HG02884 (cell line): Measurements from ENCODE around the gene ZSWIM1.

Source experiments
- ATAC-seq: cut with Tn5 transposase; IDR thresholded peaks from one replicate; pipeline ENCODE4 v1.9.1; 2021; ENCODE audit warnings: mild to moderate bottlenecking, moderate library complexity; ENCODE audit not compliant: unreplicated experiment

Gene ZSWIM1

DNA sequence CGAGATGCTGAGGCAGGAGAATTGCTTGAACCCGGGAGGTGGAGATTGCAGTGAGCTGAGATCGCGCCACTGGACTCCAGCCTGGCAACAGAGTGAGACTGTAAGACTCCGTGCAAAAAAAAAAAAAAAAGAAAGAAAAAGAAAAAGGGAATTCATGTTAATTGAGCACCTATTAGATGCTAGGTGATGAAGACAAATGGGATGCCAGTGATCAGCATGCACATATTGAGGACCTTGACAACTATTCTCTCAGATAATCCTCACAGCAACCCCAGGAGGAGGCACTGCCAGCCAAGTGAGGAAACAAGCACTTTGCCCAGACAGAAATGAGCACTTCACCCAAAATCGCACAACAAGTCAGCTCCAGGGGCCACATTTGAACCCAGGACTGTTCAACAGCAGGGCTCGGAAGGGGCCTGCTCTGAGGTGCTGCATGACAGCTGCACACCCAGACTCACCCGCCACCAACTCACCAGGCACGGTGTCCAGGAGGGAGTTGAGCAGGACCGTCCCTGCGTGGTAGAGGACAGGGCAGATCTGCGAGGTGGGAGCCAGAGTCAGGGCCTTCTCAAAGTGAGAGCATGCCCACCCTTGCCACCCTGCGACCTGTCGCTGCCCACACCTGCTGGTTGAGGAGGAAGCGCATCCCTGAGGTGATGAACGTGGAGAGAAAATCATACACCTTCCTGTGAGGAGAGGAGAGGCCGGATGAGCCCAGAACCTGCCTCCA, 26.4 kb downstream of the ZSWIM1 start:
- no peak for ATAC-seq

DNA sequence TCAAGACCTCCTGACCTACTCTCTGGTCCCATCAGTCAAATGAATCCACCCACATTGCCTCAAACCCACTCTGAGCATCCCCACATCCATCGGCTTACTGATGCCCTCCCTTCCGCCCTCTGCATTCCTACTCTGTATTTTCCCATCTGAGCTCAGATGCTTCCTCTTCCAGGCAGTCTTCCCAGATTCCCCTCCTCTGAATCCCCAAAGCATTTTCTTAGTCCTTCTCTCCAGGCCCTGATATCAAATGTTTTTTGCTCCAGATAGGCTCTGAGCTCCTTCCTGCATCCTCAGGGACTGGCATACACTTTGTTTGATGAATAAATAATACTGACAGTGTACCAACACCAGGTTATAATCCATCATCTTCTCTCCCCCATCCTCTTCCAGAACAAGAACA, 27.1 kb downstream of the ZSWIM1 start:
- ATAC-seq, result no peak

DNA sequence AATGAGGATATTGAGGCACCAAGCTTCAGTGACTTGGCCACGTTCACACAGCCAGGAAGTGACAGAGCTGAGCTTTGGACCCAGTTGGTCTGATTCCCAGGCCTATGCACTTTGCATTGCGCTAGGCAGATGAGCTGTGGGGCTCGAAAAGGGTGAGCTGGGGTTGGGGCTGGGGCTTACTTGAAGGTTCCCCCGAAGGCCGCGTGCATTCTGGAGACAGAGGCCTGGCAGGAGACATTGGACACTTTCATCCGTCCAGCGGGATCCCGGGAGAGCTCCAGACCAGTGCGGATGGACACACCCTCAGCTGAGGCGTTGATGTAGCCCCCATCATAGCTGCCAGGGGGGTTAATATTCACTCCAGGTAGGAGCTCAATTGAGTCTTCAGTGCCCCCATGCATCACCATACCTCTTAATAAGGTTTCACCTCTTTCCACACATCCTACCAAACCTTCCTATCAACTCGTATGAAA, 28.3 kb downstream of the ZSWIM1 start:
- ATAC-seq, result no peak

DNA sequence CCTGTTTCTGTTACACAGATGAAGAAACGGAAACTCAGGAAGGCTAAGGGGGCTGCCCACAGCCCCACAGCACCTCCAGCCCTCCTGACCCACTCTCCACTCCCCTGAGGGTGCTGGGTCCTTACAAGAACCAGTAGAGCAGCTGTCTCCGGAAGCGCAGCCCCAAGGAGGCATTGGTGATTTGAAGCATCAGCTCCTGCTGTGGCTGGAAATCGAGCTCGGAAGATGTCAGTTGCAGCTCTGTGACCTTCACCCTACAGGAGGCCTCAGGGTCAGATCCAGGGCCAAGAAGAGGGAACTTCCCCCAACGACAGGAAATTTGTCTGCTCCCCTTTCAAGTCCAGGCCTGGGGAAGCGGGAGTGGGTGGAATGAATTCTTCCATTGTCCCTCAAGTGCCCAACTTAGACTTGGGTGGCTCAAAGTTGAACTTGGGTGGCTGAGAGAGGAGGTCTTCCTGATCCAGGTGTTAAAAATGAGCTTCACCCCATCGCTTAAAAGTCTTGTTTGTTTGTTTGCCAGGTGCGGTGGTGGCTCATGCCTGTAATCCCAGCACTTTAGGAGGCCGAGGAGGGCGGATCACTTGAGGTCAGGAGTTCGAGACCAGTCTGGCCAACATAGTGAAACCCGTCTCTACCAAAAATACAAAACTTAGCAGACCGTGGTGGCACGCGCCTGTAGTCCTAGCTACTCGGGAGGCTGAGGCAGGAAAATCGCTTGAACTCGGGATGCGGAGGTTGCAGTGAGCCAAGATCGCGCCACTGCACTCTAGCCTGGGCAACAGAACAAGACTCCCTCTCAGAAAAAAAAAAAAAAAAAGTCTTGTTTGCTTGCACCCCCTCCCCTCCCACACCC, 29.0 kb downstream of the ZSWIM1 start:
- ATAC-seq, result no peak

DNA sequence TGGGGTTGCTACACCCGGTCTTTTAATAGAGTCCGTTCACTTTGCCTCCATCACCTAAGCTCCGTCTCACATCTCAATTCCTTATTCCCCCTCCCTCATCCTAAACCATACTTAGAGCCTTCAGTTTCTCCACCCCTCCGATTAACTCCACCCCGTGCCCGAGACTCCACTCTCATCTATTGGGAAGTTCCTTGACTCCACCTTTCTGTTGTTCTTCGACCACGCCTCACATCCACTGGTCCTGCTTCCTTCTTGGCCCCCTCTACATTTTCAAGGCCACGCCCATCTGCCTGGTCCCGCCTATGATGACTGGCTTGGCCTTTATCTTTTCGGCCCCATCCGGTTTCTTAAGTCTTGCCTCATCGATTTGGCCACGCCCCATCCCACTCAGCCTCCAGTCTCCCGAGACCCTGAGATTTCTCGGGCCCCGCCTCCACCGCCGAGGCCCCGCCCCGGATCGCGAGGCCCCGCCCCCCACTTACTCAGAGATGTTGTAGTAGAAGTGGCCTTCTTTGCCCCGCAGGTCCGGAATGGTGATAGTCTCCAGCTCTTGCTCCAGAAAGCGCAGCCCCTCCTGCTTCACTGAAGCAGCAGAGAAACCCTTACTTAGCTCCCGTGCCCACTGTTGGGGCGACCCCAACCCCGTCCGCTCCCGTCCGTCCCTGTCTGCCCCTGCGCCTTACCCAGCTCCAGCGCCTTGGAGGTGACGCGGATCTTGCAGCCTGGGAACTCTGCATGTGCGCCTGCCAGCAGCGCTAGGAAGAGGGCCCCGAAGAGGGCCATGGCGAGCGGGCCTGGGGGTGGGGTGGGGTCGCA, 29.9 kb downstream of the ZSWIM1 start:
- ATAC-seq, result peak; percentile 89

DNA sequence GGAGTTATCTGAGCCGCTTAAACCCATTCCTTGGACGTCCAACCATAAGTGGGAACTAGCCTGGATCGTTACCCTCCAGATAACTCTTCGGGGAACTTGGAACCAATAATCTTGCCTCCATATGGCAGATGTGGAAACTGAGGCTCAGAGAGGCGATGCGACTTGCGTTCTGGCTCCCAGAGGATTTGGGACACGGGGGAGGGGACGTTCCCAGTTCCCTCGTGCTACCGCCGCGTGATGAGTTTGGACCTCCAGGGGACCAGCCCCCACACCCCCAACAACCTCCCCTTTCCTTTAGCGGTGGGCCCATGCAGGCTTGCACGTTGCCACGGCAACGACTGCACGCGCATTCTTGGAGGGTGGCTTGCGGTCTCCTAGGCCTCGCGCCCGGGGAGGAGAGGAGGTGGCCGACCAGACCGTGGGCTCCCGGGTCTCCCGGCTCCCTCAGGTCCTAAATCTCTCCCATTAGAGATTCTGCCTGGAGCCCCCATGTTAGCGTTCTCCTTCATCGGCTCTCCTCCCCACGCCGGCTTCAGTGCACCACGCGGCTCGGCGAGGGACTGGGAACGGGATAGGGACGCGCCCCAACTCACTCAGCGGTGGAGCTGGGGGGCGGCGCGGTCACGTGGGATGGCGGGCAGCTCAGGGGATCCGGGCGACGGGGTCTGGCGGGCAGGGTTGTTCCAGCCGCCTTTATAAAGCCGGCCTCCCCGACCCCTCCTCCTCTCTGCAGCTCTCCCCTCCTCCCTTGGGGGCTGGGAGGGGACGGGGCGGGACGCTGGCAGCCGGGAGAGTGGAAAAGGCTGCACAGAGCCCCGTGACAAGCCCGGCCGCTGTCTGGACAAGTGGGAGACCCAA, 30.7 kb downstream of the ZSWIM1 start, which contains the start of gene PLTP:
Gene PLTP, minus strand, starts transcription at position 670 of the 858 bp plus-strand sequence. CDS start 703 bp downstream, outside the sequence.
- ATAC-seq, result no peak

DNA sequence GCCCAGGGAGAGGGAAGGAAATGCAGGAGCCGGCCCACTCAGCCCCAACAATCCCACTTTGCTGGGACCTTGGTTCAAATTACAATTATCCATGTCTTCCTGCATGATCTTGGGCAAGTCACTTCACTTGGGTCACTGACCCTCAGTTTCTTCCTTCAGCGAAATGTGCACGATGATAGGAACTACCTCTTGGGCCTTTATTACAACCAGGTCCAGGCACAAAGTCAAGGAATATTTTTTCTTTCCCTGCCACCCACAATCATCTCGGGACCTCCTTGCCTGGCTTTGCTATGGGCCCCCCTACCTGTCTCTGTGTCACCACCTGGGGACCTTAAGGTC, 31.3 kb downstream of the ZSWIM1 start:
- ATAC-seq, result no peak

DNA sequence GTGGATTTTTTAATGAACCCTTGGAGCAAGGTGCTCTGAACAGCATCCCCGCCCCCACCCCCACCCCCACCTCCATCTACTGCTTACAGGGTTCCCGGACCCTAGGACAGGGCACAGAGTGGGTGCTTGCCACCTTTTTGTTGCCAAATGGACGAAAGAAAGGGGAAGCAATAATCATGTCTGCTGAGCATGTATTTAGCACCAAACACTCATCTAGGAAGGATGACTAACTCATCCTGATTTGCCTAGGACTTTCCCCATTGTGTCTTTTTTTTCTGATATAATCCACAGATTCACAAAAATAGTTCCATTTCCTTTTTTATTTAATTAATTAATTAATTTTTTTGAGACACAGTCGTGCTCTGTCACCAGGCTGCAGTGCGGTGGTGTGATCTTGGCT, 32.1 kb downstream of the ZSWIM1 start:
- ATAC-seq, result no peak

DNA sequence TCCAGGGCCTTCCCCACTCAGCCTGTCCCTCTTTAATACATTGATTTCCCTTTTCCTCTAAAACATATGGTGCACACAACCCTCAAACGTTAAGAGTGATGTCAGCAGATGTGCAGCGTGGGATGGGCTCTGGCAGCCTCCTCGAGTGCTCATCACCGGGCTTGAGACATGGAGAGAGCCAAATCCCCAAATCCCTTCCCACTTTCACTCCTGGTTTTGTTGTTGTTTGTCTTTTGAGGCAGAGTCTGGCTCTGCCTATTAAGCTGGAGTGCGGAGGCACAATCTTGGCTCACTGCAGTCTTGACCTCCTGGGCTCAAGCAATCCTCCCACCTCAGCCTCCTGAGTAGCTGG, 36.7 kb downstream of the ZSWIM1 start:
- ATAC-seq, result no peak

DNA sequence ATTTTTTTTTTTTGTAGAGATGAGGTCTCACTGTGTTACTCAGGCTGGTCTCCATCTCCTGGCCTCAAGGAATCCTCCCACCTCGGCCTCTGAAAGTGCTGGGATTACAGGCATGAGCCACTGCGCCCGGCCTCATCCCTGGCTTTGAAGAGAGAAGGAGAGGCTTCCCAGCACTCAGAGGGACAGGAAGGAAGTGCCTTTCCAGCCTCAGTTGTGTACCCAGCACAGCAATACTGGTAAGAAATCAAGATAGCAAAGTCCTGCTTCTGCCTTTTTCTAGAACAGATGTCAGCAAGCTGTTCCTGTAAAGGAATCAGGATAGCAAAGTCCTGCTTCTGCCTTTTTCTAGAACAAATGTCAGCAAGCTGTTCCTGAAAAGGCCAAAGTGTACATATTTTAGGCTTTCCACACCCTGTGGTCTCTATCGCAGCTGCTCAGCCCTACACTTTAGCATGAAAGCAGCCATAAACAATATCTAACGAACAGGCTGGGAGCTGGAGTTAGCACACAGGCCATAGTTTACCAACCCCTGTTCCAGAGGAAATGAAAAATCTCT, 37.2 kb downstream of the ZSWIM1 start:
- no peak for ATAC-seq

DNA sequence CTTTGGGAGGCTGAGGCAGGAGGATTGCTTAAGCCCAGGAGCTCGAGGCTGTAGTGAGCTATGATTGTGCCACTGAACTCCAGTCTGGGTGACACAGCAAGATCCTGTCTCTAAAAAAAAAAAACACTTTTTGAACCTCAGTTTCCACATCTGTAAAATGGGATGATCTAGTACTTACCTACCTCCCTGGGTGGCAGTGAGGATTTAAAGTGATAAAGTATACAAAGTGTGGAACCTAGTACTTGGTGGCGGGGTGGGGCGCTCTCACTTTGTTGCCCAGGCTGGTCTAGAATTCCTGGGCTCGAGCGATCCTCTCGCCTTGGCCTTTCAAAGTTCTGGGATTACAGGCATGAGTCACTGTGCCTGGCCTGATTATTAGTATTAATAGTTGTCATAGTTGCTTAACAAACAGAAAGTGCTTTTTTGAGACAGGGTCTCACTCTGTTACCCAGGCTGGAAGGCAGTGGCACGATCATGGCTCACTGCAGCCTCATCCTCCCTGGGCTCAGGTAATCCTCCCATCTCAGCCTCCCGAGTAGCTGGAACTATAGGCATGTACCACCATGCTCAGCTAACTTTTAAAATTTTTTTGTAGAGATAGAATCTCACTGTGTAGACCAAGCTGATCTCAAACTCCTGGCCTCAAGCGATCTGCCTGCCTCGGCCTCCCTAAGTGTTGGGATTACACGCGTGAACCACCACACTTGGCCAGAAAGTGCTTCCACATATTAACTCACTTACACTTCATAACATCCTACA, 37.9 kb downstream of the ZSWIM1 start:
- ATAC-seq, result no peak

DNA sequence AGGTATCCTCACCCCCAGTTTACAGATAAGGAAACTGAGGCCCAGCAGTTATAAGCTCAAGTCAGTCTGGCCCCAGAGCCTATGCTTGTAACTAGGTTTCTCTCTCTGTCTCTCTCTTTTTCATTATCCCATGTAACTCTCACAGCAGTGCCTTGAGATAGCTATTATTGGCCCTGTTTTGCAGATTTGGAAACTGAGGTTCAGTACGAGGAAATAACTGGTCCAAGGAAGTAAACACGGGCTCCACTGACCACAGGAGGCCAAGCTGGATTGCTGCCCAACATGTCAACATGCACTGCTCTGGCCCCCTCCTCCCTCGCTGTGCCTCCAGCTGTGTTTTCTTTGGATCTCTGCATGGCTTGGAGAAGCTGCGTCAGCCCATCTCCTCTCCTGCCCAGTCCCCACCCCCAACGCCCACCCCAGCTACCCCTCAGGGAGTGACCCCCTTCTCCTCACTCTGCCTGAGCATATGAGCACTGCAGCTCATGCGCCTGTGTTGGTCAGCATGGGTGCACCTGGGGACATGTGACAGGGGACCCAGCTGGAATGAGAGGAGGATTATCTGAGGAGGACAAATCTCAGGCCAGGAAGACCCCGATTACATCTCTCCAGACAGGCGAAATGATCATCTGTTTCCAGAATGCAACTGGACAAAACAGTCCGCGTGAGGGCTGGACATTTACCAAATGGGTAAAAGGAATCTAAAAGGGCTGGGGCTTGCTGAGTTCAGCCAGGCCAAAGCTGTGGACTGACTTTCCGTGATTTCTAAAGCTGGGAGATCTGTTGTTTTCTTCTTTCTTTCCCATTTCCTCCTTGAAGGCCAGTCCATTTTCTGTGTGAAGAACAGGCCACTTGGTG, 38.7 kb downstream of the ZSWIM1 start:
- ATAC-seq, result no peak

DNA sequence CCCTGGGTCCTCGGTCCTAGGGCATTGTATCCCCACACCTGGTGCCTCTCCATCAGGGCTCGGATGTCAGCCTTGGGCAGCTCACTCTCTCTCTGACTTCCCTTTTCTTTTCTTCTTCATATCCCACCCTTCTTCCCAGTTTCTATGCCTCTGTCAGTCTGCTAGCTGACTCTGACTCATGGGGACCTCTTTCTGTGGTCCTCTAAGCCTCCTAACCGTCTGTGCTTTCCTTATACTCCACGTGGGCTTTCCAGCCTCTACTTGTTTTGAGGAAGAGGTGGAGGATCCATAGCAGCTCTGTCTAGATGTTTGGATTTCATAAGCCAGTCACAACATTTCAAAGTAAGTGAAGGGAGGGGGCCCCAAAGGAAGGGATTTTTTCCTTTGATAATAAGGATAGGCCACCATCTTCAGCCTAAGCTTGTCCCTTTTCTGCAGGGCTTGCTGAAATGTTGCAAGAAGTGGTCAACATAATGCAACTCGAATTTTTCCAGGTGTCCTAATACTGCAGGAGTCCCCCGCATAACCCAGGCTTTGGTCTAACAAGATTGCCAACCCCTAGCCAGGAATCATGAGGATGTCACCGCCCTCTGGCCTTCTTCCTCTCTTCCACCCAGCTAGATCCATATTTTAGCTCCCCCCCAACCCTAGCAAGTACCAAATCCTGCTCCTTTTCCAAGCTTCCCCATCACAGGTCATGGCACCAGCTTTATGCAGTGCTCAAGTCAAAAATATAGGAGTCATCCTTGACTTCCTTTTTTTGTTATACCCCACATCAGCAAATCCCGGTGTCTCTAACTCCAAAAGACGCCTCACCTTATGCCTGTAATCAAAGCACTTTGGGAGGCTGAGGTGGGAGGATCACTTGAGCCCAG, 39.7 kb downstream of the ZSWIM1 start:
- no peak for ATAC-seq

DNA sequence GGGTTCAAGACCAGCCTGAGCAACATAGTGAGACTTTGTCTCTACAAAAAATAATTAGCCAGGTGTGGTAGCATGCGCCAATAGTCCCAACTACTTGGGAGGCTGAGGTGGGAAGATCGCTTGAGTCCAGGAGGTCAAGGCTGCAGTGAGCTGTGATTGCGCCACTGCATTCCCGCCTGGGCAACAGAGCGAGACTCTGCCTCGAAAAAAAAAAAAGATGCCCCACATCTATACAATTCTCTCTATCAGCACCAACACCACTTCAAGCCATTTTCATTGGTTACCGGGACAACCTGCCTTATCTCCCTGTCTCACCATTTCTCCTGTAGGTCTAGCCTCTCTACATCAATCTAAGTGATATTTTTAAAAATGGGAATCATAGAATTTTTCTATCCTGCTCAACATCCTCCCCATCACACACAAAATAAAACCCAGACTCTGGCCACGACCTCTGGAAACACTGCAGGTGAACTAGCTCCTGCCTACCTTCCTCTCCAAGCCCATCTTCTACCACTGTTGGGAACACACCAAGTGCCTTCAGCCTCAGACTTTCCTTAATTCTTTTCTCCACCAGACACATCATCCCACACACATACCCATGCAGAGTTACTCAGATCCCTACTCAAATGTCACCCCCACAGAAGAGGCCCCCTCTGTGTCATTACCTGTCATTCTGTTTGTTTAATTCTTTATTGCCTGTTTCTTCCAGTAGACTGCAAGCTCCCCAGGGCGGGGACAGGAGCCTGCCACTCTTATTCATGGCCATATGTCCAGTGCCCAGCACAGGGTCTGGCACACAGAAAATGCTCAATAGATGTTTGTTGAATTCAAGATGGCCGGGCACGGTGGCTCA, 40.5 kb downstream of the ZSWIM1 start:
- no peak for ATAC-seq

DNA sequence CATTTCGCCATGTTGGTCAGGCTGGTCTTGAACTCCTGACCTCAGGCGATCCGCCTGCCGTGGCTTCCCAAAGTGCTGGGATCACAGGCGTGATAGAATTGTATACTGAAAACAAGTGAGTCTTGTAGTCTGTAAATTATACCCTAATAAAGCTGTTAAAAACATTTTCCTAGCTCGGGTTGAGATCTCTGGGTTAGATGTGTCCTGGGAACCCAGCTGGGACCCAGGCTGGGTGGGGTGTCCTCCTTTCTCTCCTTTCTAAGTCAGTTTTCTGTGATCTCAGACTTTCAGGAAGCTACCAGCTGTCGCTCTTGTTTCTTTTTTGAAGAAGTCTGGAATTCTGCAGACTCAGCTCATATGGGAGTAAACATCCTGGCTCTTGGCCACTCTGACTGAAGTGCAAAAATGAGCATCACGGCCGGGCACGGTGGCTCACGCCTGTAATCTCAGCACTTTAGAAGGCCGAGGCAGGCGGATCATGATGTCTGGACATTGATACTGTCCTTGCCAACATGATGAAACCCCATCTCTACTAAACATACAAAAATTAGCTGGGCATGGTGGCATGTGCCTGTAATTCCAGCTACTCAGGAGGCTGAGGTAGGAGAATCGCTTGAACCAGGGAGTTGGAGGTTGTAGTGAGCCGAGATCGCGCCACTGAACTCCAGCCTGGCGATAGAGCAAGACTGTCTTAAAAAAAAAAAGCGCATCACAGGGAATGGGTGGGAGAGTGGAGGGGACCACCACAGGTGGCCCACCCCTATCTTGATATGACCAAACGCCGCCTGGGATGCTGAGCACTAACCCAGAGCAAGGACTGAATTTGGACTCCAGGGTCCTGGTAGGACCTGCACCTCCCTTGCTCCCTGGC, 43.6 kb downstream of the ZSWIM1 start:
- no peak for ATAC-seq
